HEK293T (cell line): Measurements from ENCODE around the gene PDZK1IP1.

Source experiments
- CTCF ChIA-PET: fragments of 350-600 bp; formaldehyde crosslinking; extraction: SDS; loops from one replicate; lab custom pipeline; 2021; ENCODE audit warnings: antibody characterized with exemption, inconsistent platforms; lab: Yijun Ruan, JAX
- POLR2A ChIA-PET: fragments of 350-600 bp; formaldehyde crosslinking; extraction: SDS; loops from one replicate; lab custom pipeline; 2020; ENCODE audit warnings: antibody characterized with exemption, inconsistent platforms; lab: Yijun Ruan, JAX
- DNase-seq: peaks from one replicate; pipeline ENCODE4 v3.0.0; 2012; ENCODE audit warnings: mixed read lengths; ENCODE audit errors: extremely low spot score
- ARNT ChIP-seq: fragments of 450-650 bp; IDR thresholded peaks from 2 replicates; pipeline ENCODE4 v1.6.1; 2017; ENCODE audit warnings: mild to moderate bottlenecking
- CTBP1 ChIP-seq: fragments of 450-650 bp; IDR thresholded peaks from 2 replicates; pipeline ENCODE4 v1.6.1; 2016; ENCODE audit warnings: borderline replicate concordance
- ELF4 ChIP-seq: fragments of 450-650 bp; IDR thresholded peaks from 2 replicates; pipeline ENCODE4 v1.6.1; 2017; ENCODE audit warnings: antibody characterized with exemption
- FOXK2 ChIP-seq: fragments of 450-650 bp; IDR thresholded peaks from 2 replicates; pipeline ENCODE4 v1.6.1; 2016; ENCODE audit warnings: mild to moderate bottlenecking
- FOXM1 ChIP-seq: fragments of 450-650 bp; IDR thresholded peaks from 2 replicates; pipeline ENCODE4 v1.6.1; 2017; ENCODE audit warnings: mild to moderate bottlenecking, borderline replicate concordance
- L3MBTL2 ChIP-seq: fragments of 450-650 bp; conservative IDR thresholded peaks from 2 replicates; pipeline ENCODE4 v1.6.1; 2016; ENCODE audit warnings: mild to moderate bottlenecking
- LEF1 ChIP-seq: fragments of 450-650 bp; IDR thresholded peaks from 2 replicates; pipeline ENCODE4 v1.6.1; 2017; ENCODE audit warnings: mild to moderate bottlenecking, borderline replicate concordance
- TARDBP ChIP-seq: fragments of 450-650 bp; IDR thresholded peaks from 2 replicates; pipeline ENCODE4 v1.6.1; 2016
- ZNF384 ChIP-seq: fragments of 450-650 bp; IDR thresholded peaks from 2 replicates; pipeline ENCODE4 v1.6.1; 2016

Gene PDZK1IP1

DNA sequence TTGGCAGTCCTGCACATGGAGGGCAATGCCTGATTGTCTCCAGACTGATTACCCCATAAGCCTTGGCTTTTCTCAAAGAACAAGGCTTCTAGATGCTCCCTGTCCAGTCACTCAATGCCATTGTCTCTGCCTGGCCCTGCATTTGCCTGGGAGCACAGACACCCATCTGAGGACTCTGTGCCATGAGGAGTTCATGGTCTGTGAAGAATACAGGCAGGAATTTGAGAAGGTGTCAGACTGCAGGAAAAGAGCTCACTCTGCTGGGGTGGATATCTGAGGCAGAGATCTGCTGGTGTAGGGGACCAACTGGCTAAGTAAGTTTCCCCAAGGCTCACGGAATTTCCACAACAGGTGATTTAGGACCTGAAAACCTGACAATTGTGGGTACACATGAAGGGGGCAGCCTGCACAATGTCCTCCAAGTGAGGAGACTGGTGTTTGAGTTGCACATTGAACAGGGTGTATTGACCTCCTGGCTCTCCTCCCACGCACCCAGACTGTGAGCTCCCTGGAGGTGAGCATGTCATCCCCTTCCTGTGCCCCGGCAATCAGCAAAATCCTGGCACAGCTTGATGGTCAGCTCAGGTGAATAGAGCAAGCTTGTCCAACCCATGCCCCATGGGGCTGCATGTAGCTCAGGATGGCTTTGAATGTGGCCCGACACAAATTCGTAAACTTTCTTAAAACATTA lies 51.8 kb downstream of the PDZK1IP1 start:
- ChIA-PET CTCF (no interaction called here), POLR2A (no interaction called here)
- no peak for TF ChIP-seq FOXK2
- no peak for TF ChIP-seq ARNT
- TF ChIP-seq LEF1: no peak
- TF ChIP-seq ZNF384: no peak
- TF ChIP-seq L3MBTL2: no peak
- no peak for TF ChIP-seq CTBP1
- TF ChIP-seq ELF4: no peak
- TF ChIP-seq TARDBP: no peak
- no peak for DNase-seq

DNA sequence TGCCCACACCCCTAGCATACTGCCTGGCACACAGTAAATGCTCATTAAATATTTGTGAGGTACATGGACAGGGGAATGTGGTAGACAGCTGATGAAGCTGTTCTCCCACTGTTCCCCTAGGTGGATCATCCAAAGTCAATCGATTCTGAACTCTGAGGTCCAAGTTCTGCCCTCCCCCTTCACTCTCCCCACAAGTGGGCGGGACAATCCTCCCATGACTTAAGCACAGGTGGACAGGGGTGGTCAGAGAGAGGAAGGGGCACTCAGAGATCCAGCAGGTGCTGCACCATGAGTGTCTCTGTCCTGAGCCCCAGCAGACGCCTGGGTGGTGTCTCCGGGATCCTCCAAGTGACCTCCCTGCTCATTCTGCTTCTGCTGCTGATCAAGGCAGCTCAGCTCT lies 52.6 kb downstream of the PDZK1IP1 start, which contains the start of gene CYP4A22:
CYP4A22 (plus strand) TSS at position 244 of the 400 bp plus-strand sequence; CDS start at position 289, 45 bp downstream.
- ChIA-PET POLR2A (no interaction called here), CTCF (no interaction called here)
- TF ChIP-seq FOXM1: no peak
- TF ChIP-seq CTBP1: no peak
- TF ChIP-seq TARDBP: no peak
- DNase-seq: no peak
